GM12878 (cell line): ENCODE data around the gene TRIM71. TPM values are rescaled to one million over a fixed set of nuclear protein-coding genes. Genes with fewer than 3 reads are reported as not detected.

Experiments
- ATAC-seq: fragments of 200-7000 bp; cut with Tn5 transposase; 3 replicates; pipeline ENCODE4 v1.9.1; 2020; ENCODE audit warnings: mild to moderate bottlenecking, moderate library complexity
- BruUV-seq: library from RNA; stranded (reverse); fragments of 400-500 nt; replicated peaks from 2 replicates; lab custom pipeline; 2021; lab: Mats Ljungman, UMichigan
- CTCF ChIA-PET: fragments of 300-600 bp; sonication (Branson Sonifier 250); formaldehyde crosslinking; extraction: SDS; loops from one replicate; lab custom pipeline; 2021; ENCODE audit warnings: inconsistent platforms; lab: Yijun Ruan, JAX
- POLR2A ChIA-PET: fragments of 350-600 bp; formaldehyde crosslinking; extraction: SDS; loops from one replicate; lab custom pipeline; 2021; ENCODE audit warnings: inconsistent platforms; lab: Charles Lee
- RAD21 ChIA-PET: fragments of 300-600 bp; sonication (Branson Sonifier 250); formaldehyde crosslinking; loops from one replicate; lab custom pipeline; 2023; ENCODE audit warnings: antibody characterized with exemption; ENCODE audit not compliant: unreplicated experiment; lab: Charles Lee
- SMC1A ChIA-PET: fragments of 300-600 bp; sonication (Branson Sonifier 250); formaldehyde crosslinking; loops from one replicate; lab custom pipeline; 2023; ENCODE audit not compliant: unreplicated experiment, uncharacterized antibody; lab: Charles Lee
- DNase-seq: peaks from one replicate; pipeline ENCODE4 v3.0.0-alpha.2; 2011; ENCODE audit warnings: low read depth, low spot score
- FAIRE-seq: peaks from 3 replicates; lab custom pipeline; 2011; peaks lifted over from hg19 to GRCh38; lab: Jason Lieb, UNC
- H2AFZ ChIP-seq: 2 replicates; pipeline ENCODE4 v1.6.0; 2011; ENCODE audit warnings: low read depth, low read length, control low read depth; ENCODE audit not compliant: control insufficient read depth
- H3K27ac ChIP-seq: 2 replicates; pipeline ENCODE4 v1.5.1; 2011; ENCODE audit warnings: control low read depth; ENCODE audit not compliant: control insufficient read depth, insufficient read depth
- H3K27me3 ChIP-seq, 2 experiments: replicated peaks in 1 of 2; 2 replicates each; pipeline versions ENCODE4 v1.6.0 to v1.6.1; 2011; ENCODE audit warnings: low read length in 1 of 2; ENCODE audit not compliant: control insufficient read depth in 2 of 2, insufficient read depth in 2 of 2
- H3K36me3 ChIP-seq, 2 experiments: 2 replicates each; pipeline ENCODE4 v1.5.1; 2011; ENCODE audit warnings: low read length in 1 of 2; ENCODE audit not compliant: control insufficient read depth in 2 of 2, insufficient read depth in 2 of 2
- H3K4me1 ChIP-seq: 2 replicates; pipeline ENCODE4 v1.6.1; 2011; ENCODE audit warnings: mild to moderate bottlenecking, low read length, moderate library complexity, mixed read lengths; ENCODE audit not compliant: control insufficient read depth, insufficient read depth
- H3K4me2 ChIP-seq: 2 replicates; pipeline ENCODE4 v1.6.0; 2011; ENCODE audit warnings: control low read depth; ENCODE audit not compliant: control insufficient read depth, insufficient read depth
- H3K4me3 ChIP-seq: fragments of 200-600 bp; sonication (generic); 2 replicates; pipeline ENCODE4 v1.5.1; 2016
- H3K79me2 ChIP-seq: 2 replicates; pipeline ENCODE4 v1.6.0; 2011; ENCODE audit warnings: low read length; ENCODE audit not compliant: control insufficient read depth, insufficient read depth
- H3K9ac ChIP-seq: 2 replicates; pipeline ENCODE4 v1.8.0; 2011; ENCODE audit warnings: low read length, control low read depth, mixed read lengths; ENCODE audit not compliant: control insufficient read depth, insufficient read depth
- H3K9me3 ChIP-seq: replicated peaks from 3 replicates; pipeline ENCODE4 v1.5.1; 2011; ENCODE audit warnings: mild to moderate bottlenecking, low read length; ENCODE audit not compliant: control insufficient read depth, insufficient read depth
- H4K20me1 ChIP-seq: 2 replicates; pipeline ENCODE4 v1.6.0; 2011; ENCODE audit not compliant: control insufficient read depth, insufficient read depth
- BHLHE40 ChIP-seq, 2 experiments: fragments of 450-650 bp in 1 of 2; IDR thresholded peaks; 2 replicates each; pipeline ENCODE4 v1.6.1; 2011 to 2017; ENCODE audit warnings: low read depth in 2 of 2, borderline replicate concordance in 1 of 2, improper control_type of control experiment in 1 of 2, low read length in 1 of 2, mild to moderate bottlenecking in 1 of 2
- FOS ChIP-seq: IDR thresholded peaks from 3 replicates; pipeline ENCODE4 v1.6.1; 2011; ENCODE audit warnings: borderline replicate concordance; ENCODE audit not compliant: insufficient read length; ENCODE audit errors: extremely low read depth
- NFIC ChIP-seq: IDR thresholded peaks from 2 replicates; pipeline ENCODE4 v1.6.1; 2012; ENCODE audit warnings: low read depth, mild to moderate bottlenecking, inconsistent platforms, low read length, moderate library complexity
- NFYA ChIP-seq: IDR thresholded peaks from 2 replicates; pipeline ENCODE4 v1.6.1; 2011; ENCODE audit warnings: low read depth, mild to moderate bottlenecking, low read length, improper control_type of control experiment, borderline replicate concordance
- RB1 ChIP-seq: fragments of 450-650 bp; formaldehyde crosslinking; IDR thresholded peaks from 2 replicates; pipeline ENCODE4 v1.6.1; 2017; ENCODE audit warnings: mild to moderate bottlenecking, borderline replicate concordance
- ZBED1 ChIP-seq: IDR thresholded peaks from 2 replicates; pipeline ENCODE4 v1.6.1; 2016; ENCODE audit warnings: borderline replicate concordance
- WGBS: methylation state at CpG from one replicate; pipeline ENCODE4 v1.1.6; 2016; ENCODE audit warnings: low lambda C conversion rate; ENCODE audit not compliant: insufficient replicate concordance, insufficient coverage; ENCODE audit errors: missing lambda C conversion rate; 5-methylcytosine and 5-hydroxymethylcytosine counted together
- in situ Hi-C: fragments of 300-500 bp; cut with MboI; formaldehyde crosslinking; loops from 9 replicates; pipeline ENCODE4 v1.14.3; 2018; ENCODE audit warnings: mixed read lengths
- intact Hi-C: fragments of 100-400 bp; cut with micrococcal nuclease; formaldehyde crosslinking; loops from one replicate; pipeline ENCODE4 v1.14.2; 2022; ENCODE audit not compliant: unreplicated experiment
- polyA plus RNA-seq, 11 experiments: library from polyadenylated mRNA; depleted of rRNA in 4 of 11; unstranded in 6 of 11; stranded (reverse) in 5 of 11; fragments of >200 nt; fragmentation: Nextera tagmentation in 4 of 11; fragmentation: Illumina TruSeq in 1 of 11; extraction: Ambion mirVana in 4 of 11; extraction: Trizol in 1 of 11; gene quantifications; 1 replicate in 1 of 11; 2 replicates in 10 of 11; pipeline versions ENCODE4 v1.2.1 to v1.2.3, GENCODE V29; 2011 to 2016; ENCODE audit warnings: inconsistent platforms in 2 of 11, missing spikeins in 2 of 11, low read depth in 1 of 11
- total RNA-seq, 4 experiments: library from RNA; depleted of rRNA in 3 of 4; stranded (reverse); fragments of >200 nt in 3 of 4; fragmentation: Illumina TruSeq in 1 of 4; extraction: Trizol in 1 of 4; gene quantifications; 2 replicates each; pipeline versions ENCODE4 v1.2.1 to v1.2.3, GENCODE V29; 2013 to 2021
- TF ChIP-seq, protein P1 (sequence below): IDR thresholded peaks from 2 replicates; pipeline ENCODE4 v1.6.1; 2012; ENCODE audit warnings: low read depth, low read length, improper control_type of control experiment

The TRIM71 gene
- total and polyA plus RNA-seq, 10 of the 15 experiments (the other 5 are each of a cell fraction or from before 2014, with no cell fraction given), result 0.02 to 1.8 (median 0.16) TPM

DNA sequence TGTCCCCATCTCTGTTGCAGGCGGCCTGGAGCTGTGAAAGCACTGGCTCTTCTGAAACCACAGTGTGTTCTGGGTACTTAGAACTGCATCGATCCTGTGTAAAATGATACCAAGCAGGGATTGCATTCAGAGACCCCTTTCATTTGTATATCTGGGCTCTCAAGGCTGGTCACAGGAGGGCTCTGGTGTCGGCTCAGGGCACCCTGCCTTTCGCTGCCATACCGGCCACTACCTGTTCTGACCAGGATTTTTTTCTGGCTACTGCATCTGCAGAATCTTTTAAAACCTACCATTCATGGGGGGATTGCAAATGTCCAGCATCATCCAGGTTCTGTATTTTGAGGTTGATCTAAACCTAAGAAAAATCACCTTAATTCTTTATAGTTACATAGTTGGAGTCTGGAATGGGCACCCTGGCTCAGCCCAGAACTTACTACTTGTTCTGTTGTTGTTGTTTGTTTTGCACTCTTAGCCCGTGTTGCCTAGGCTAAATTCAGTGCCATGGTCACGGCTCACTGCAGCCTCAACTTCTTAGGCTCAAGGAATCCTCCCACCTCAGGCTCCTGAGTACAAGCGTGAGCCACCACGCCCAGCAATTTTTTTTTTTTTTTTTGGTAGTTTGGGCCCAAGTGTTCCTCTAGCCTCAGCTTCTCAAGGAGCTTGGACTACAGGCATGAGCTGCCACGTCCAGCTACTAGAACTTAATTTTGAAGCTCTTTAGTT, 52.7 kb downstream of the TRIM71 start (continued):
- TF ChIP-seq RB1 (no peak), BHLHE40 (IDR thresholded peaks at IDR 0.05; ENCODE audit: borderline replicate concordance in 1 of 2, low read depth in 2 of 2, low read length in 1 of 2) (no peak), NFYA (no peak), NFIC (no peak)
- TF ChIP-seq, all 136 proteins: peak for 0

DNA sequence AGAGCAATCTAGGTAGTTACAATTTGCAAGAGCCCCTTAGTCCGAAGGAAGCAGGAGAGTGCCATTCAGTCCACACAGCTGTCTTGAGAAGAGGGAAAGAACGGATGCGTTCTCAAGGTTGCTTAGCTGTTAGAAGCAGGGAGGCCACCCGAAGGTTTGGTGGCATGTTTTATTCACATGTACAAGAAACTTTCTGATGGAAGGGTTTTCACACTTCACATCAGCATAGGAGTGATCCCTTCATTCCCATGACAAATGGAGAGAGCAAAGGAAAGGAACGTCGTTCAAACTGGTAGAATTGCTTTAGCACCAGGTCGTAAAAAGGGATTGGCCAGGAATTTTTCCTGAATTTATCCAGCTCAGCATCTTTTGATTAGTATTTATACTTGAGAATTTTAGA, 53.5 kb downstream of the TRIM71 start:
- Histone ChIP-seq H3K4me1 (peaks cover 6% of the 10 kb centered on the region; the same call in 1 of the 2 replicates), H3K9ac (no peak overlapping the region), H4K20me1 (no peaks in the 10 kb centered on the region), H2AFZ (no peak overlapping the region), H3K27ac (no peak overlapping the region), H3K36me3 (no peaks in the 10 kb centered on the region), H3K79me2 (no peaks in the 10 kb centered on the region), H3K9me3 (no peaks in the 10 kb centered on the region), H3K27me3 (no peaks in the 10 kb centered on the region), H3K4me3 (no peak overlapping the region), H3K4me2 (no peak overlapping the region)
- no peak for FAIRE-seq
- ChIA-PET SMC1A (interaction anchor here (0.9 to 6.9 kb wide), 3 partner anchors 13 to 26 kb away, joined by 3 to 44 read pairs (median 3); no protein-coding TSS in a partner anchor), POLR2A (interaction anchor here (0.5 kb wide), 1 partner anchor 557 kb away, joined by 3 read pairs; no protein-coding TSS in a partner anchor), CTCF (interaction anchor here (1.5 to 4.8 kb wide), 3 partner anchors 32 to 76 kb away, joined by 3 to 34 read pairs (median 5); no protein-coding TSS in a partner anchor), RAD21 (interaction anchor here (1.3 to 2.0 kb wide), 2 partner anchors 17 to 32 kb away, joined by 3 to 7 read pairs; no protein-coding TSS in a partner anchor)
- WGBS, result 75% methylated on average over 7 of the region's 7 CpGs
- no TSS peak for BruUV-seq
- in situ Hi-C loops (no loop called here), intact Hi-C loops (no loop called here)
- no peak for DNase-seq
- no peak for TF ChIP-seq ZBED1
- no peak for TF ChIP-seq FOS
- TF ChIP-seq, protein P1, sequence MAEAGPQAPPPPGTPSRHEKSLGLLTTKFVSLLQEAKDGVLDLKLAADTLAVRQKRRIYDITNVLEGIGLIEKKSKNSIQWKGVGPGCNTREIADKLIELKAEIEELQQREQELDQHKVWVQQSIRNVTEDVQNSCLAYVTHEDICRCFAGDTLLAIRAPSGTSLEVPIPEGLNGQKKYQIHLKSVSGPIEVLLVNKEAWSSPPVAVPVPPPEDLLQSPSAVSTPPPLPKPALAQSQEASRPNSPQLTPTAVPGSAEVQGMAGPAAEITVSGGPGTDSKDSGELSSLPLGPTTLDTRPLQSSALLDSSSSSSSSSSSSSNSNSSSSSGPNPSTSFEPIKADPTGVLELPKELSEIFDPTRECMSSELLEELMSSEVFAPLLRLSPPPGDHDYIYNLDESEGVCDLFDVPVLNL, result no peak
- no peak for ATAC-seq
